DOHH2 (cell line): ENCODE measurements around the gene NUDT8.

Experiments used
- EZH2phosphoT487 ChIP-seq: fragments of 200-600 bp; sonication (generic); IDR thresholded peaks from 2 replicates; pipeline ENCODE4 v1.6.1; 2017; ENCODE audit warnings: borderline replicate concordance, mild to moderate bottlenecking, antibody characterized with exemption, low read length, moderate library complexity, mixed read lengths
- TF ChIP-seq, protein P1 (sequence below): fragments of 200-600 bp; sonication (generic); IDR thresholded peaks from one replicate; pipeline ENCODE4 v1.5.1; 2014; ENCODE audit warnings: antibody characterized with exemption, mild to moderate bottlenecking, low read depth, low read length; ENCODE audit not compliant: poor library complexity, severe bottlenecking

DNA sequence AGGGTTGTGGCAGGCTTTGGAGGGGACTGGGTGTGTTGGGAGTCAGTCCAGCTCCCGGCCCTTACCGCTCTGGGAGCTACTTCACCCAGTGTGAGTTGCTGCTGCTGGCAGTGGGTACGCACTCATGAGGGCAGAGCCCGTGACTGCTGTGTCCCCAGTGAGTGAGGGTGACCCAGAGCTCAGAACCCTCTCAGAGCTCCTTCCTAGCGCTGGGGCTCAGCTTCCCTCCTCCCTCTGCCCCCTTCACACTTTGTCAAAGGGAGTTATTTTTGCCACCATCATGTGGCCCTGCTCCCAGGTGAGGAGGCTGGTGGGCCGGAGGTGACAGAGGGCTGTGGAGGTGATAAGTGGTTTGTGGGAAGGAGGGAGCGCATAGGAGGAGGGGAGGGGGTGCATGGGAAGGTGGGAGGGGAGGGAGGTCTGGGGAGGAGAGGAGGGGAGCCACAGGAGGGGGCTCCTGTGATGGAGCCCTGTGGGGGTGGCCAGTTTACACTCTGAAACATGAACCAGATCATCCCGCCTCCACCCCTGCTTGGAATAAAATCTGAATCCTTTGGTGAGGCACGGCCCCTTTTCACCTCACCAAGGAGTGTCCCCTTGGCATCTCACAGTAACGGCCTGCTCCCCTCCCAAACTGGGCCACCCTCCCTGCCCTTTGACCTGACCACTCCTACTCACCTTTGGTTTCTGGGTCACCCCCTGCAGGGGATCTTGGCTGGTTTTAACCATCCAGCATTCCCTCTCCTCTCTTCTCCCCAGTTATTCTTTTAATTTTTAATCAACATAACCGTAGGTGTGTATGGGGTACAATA, 13.1 kb downstream of the NUDT8 start:
- TF ChIP-seq EZH2phosphoT487: no peak
- TF ChIP-seq, protein P1, sequence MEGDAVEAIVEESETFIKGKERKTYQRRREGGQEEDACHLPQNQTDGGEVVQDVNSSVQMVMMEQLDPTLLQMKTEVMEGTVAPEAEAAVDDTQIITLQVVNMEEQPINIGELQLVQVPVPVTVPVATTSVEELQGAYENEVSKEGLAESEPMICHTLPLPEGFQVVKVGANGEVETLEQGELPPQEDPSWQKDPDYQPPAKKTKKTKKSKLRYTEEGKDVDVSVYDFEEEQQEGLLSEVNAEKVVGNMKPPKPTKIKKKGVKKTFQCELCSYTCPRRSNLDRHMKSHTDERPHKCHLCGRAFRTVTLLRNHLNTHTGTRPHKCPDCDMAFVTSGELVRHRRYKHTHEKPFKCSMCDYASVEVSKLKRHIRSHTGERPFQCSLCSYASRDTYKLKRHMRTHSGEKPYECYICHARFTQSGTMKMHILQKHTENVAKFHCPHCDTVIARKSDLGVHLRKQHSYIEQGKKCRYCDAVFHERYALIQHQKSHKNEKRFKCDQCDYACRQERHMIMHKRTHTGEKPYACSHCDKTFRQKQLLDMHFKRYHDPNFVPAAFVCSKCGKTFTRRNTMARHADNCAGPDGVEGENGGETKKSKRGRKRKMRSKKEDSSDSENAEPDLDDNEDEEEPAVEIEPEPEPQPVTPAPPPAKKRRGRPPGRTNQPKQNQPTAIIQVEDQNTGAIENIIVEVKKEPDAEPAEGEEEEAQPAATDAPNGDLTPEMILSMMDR: no peak
